DOHH2 (cell line): ENCODE data around the gene CBLN3.

Experiments used
- EZH2phosphoT487 ChIP-seq: fragments of 200-600 bp; sonication (generic); IDR thresholded peaks from 2 replicates; pipeline ENCODE4 v1.6.1; 2017; ENCODE audit warnings: borderline replicate concordance, mild to moderate bottlenecking, antibody characterized with exemption, low read length, moderate library complexity, mixed read lengths
- TF ChIP-seq, protein P1 (sequence below): fragments of 200-600 bp; sonication (generic); IDR thresholded peaks from one replicate; pipeline ENCODE4 v1.5.1; 2014; ENCODE audit warnings: antibody characterized with exemption, mild to moderate bottlenecking, low read depth, low read length; ENCODE audit not compliant: poor library complexity, severe bottlenecking

GRCh38 chr14:24441904-24442239, 12.4 kb upstream of the CBLN3 start:
- TF ChIP-seq, protein P1, sequence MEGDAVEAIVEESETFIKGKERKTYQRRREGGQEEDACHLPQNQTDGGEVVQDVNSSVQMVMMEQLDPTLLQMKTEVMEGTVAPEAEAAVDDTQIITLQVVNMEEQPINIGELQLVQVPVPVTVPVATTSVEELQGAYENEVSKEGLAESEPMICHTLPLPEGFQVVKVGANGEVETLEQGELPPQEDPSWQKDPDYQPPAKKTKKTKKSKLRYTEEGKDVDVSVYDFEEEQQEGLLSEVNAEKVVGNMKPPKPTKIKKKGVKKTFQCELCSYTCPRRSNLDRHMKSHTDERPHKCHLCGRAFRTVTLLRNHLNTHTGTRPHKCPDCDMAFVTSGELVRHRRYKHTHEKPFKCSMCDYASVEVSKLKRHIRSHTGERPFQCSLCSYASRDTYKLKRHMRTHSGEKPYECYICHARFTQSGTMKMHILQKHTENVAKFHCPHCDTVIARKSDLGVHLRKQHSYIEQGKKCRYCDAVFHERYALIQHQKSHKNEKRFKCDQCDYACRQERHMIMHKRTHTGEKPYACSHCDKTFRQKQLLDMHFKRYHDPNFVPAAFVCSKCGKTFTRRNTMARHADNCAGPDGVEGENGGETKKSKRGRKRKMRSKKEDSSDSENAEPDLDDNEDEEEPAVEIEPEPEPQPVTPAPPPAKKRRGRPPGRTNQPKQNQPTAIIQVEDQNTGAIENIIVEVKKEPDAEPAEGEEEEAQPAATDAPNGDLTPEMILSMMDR, result no peak
- TF ChIP-seq EZH2phosphoT487, result no peak
